ENCODE results near the gene TGFBR3L.

- TF ChIP-seq RFX5 (IDR thresholded peaks at IDR 0.05; ENCODE audit: low read depth, low read length) (no peak), MXI1 (IDR thresholded peaks at IDR 0.05; ENCODE audit: borderline replicate concordance, low read depth, low read length) (no peak), KLF16 (CRISPR knock-in tag; IDR thresholded peaks at IDR 0.05) (no peak), FOXP4 (CRISPR knock-in tag; IDR thresholded peaks at IDR 0.05) (no peak), ZNF687 (CRISPR knock-in tag; IDR thresholded peaks at IDR 0.05) (no peak), NFIC (IDR thresholded peaks at IDR 0.05; ENCODE audit: low read length) (no peak)
- TF ChIP-seq, protein P1, sequence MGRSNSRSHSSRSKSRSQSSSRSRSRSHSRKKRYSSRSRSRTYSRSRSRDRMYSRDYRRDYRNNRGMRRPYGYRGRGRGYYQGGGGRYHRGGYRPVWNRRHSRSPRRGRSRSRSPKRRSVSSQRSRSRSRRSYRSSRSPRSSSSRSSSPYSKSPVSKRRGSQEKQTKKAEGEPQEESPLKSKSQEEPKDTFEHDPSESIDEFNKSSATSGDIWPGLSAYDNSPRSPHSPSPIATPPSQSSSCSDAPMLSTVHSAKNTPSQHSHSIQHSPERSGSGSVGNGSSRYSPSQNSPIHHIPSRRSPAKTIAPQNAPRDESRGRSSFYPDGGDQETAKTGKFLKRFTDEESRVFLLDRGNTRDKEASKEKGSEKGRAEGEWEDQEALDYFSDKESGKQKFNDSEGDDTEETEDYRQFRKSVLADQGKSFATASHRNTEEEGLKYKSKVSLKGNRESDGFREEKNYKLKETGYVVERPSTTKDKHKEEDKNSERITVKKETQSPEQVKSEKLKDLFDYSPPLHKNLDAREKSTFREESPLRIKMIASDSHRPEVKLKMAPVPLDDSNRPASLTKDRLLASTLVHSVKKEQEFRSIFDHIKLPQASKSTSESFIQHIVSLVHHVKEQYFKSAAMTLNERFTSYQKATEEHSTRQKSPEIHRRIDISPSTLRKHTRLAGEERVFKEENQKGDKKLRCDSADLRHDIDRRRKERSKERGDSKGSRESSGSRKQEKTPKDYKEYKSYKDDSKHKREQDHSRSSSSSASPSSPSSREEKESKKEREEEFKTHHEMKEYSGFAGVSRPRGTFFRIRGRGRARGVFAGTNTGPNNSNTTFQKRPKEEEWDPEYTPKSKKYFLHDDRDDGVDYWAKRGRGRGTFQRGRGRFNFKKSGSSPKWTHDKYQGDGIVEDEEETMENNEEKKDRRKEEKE (IDR thresholded peaks at IDR 0.05), result no peak
- TF ChIP-seq, protein P2, sequence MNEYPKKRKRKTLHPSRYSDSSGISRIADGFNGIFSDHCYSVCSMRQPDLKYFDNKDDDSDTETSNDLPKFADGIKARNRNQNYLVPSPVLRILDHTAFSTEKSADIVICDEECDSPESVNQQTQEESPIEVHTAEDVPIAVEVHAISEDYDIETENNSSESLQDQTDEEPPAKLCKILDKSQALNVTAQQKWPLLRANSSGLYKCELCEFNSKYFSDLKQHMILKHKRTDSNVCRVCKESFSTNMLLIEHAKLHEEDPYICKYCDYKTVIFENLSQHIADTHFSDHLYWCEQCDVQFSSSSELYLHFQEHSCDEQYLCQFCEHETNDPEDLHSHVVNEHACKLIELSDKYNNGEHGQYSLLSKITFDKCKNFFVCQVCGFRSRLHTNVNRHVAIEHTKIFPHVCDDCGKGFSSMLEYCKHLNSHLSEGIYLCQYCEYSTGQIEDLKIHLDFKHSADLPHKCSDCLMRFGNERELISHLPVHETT (CRISPR knock-in tag; conservative IDR thresholded peaks at IDR 0.05), result no peak
- TF ChIP-seq, protein P3, sequence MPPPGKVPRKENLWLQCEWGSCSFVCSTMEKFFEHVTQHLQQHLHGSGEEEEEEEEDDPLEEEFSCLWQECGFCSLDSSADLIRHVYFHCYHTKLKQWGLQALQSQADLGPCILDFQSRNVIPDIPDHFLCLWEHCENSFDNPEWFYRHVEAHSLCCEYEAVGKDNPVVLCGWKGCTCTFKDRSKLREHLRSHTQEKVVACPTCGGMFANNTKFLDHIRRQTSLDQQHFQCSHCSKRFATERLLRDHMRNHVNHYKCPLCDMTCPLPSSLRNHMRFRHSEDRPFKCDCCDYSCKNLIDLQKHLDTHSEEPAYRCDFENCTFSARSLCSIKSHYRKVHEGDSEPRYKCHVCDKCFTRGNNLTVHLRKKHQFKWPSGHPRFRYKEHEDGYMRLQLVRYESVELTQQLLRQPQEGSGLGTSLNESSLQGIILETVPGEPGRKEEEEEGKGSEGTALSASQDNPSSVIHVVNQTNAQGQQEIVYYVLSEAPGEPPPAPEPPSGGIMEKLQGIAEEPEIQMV (CRISPR knock-in tag; IDR thresholded peaks at IDR 0.05; ENCODE audit: low read depth), result no peak
- TF ChIP-seq, protein P4, sequence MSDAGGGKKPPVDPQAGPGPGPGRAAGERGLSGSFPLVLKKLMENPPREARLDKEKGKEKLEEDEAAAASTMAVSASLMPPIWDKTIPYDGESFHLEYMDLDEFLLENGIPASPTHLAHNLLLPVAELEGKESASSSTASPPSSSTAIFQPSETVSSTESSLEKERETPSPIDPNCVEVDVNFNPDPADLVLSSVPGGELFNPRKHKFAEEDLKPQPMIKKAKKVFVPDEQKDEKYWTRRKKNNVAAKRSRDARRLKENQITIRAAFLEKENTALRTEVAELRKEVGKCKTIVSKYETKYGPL (CRISPR knock-in tag; IDR thresholded peaks at IDR 0.05), result no peak
These were observed 18.3 kb downstream of the TGFBR3L start for GRCh38 chr19:7932930-7933300.

Measured in HepG2 (cell line).